Breast epithelium (tissue), 4 donors: ENCODE data around the gene CNTNAP2. TPM values are rescaled to one million over a fixed set of nuclear protein-coding genes. Genes with fewer than 3 reads are reported as not detected.

Experiments used
- DNase-seq, 2 donors: peaks; one replicate each; pipeline ENCODE4 v3.0.0-alpha.2; 2019; ENCODE audit warnings: low spot score in 2 of 2
- H3K27ac ChIP-seq, 2 donors: fragments of 200-600 bp; sonication (generic) in 1 of 2; one replicate each; pipeline ENCODE4 v1.5.1; 2016 to 2019; ENCODE audit warnings: mild to moderate bottlenecking in 1 of 2
- H3K27me3 ChIP-seq, 2 donors: fragments of 200-600 bp; sonication (generic) in 1 of 2; one replicate each; pipeline versions ENCODE4 v1.5.1 to v1.6.0; 2017 to 2019; ENCODE audit warnings: control low read depth in 1 of 2, mild to moderate bottlenecking in 1 of 2
- H3K36me3 ChIP-seq: fragments of 200-600 bp; one replicate; pipeline ENCODE4 v1.5.1; 2019
- H3K4me1 ChIP-seq, 2 donors: fragments of 200-600 bp; sonication (generic); one replicate each; pipeline ENCODE4 v1.5.1; 2016 to 2019; ENCODE audit warnings: control low read depth in 1 of 2
- H3K4me3 ChIP-seq, 3 donors: fragments of 200-600 bp; sonication (generic); 1 replicate in 2 of 3; 2 replicates in 1 of 3; pipeline ENCODE4 v1.5.1; 2016 to 2019; ENCODE audit warnings: mild to moderate bottlenecking in 3 of 3, moderate library complexity in 2 of 3
- H3K9me3 ChIP-seq, 2 donors: fragments of 200-600 bp; sonication (generic) in 1 of 2; one replicate each; pipeline ENCODE4 v1.5.1; 2016 to 2019; ENCODE audit warnings: control low read depth in 1 of 2
- POLR2A ChIP-seq: fragments of 450-650 bp; IDR thresholded peaks from one replicate; pipeline ENCODE4 v1.6.1; 2016; ENCODE audit warnings: antibody characterized with exemption, mild to moderate bottlenecking, moderate library complexity
- POLR2AphosphoS5 ChIP-seq, 3 donors: sonication (generic); formaldehyde crosslinking; IDR thresholded peaks; one replicate each; pipeline ENCODE4 v1.6.1; 2017; ENCODE audit warnings: antibody characterized with exemption in 3 of 3
- intact Hi-C: fragments of 100-400 bp; cut with DNase I; formaldehyde crosslinking; loops from one replicate; pipeline ENCODE4 v1.15.1; 2023; ENCODE audit warnings: low total_unique reads
- total RNA-seq, 3 donors: library from RNA; depleted of rRNA; stranded (reverse); fragments of >200 nt; gene quantifications; one replicate each; pipeline ENCODE4 v1.1.0, GENCODE V29; 2016
- TF ChIP-seq, protein P1 (sequence below), 3 donors: fragments of 450-650 bp; IDR thresholded peaks; one replicate each; pipeline ENCODE4 v1.5.1; 2016 to 2017; ENCODE audit warnings: antibody characterized with exemption in 3 of 3, mild to moderate bottlenecking in 3 of 3, moderate library complexity in 3 of 3

CNTNAP2 gene
- total RNA-seq, 3 donors from 2014 or later, result 0.29 to 0.66 TPM; not detected in 1

DNA sequence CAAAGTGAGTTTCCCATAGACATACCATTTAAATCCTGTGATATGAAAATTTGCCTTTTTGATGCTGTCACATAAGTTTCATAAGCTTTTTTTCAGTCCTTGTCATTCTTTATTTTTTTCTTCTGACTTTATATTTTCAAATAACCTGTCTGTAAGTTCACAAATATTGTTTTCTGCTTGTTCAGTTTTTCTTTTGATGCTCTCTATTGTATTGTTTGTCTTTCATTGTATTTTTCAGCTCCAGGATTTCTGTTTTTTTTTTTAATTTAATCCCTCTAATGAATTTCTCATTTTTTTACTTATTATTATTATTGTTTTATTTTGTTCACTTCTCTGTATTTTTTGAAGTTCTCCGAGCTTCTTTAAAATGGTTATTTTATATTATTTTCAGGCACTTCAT is 623.4 kb downstream of the CNTNAP2 start:
- Histone ChIP-seq H3K9me3 (peaks cover 3 to 18% of the 10 kb centered on the region in 2 donors), H3K4me3 (no peak overlapping the region), H3K27me3 (no peaks in the 10 kb centered on the region), H3K4me1 (no peaks in the 10 kb centered on the region), H3K36me3 (no peaks in the 10 kb centered on the region), H3K27ac (no peak overlapping the region)
- TF ChIP-seq POLR2AphosphoS5 (IDR thresholded peaks at IDR 0.05) (no peak), POLR2A (no peak)
- TF ChIP-seq, protein P1, sequence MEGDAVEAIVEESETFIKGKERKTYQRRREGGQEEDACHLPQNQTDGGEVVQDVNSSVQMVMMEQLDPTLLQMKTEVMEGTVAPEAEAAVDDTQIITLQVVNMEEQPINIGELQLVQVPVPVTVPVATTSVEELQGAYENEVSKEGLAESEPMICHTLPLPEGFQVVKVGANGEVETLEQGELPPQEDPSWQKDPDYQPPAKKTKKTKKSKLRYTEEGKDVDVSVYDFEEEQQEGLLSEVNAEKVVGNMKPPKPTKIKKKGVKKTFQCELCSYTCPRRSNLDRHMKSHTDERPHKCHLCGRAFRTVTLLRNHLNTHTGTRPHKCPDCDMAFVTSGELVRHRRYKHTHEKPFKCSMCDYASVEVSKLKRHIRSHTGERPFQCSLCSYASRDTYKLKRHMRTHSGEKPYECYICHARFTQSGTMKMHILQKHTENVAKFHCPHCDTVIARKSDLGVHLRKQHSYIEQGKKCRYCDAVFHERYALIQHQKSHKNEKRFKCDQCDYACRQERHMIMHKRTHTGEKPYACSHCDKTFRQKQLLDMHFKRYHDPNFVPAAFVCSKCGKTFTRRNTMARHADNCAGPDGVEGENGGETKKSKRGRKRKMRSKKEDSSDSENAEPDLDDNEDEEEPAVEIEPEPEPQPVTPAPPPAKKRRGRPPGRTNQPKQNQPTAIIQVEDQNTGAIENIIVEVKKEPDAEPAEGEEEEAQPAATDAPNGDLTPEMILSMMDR (IDR thresholded peaks at IDR 0.05), result no peak
- no peak for DNase-seq
- intact Hi-C loops, result loop anchor here (5.0 kb wide), 1 partner anchor 678 kb away; no protein-coding TSS in a partner anchor

DNA sequence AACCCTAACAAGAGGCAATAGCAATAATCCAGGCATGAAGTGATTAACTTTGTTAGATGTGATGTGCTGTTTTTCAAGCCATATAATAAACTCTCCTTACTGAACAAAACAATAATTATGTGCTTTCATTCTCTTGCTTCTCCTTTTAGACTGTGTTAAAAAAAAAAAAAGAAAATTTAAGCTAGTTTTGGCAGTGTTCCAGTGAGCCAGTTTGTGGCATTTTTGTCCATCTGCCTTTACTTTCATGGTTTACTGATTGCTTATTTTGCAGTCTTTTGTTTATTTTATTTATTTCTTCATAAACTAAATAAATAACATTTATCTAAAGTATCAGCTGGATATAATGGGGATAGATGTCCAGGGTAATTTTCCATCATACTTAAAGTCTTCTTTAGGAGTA is 625.3 kb downstream of the CNTNAP2 start:
- intact Hi-C loops, result loop anchor here (5.0 kb wide), 1 partner anchor 680 kb away; no protein-coding TSS in a partner anchor
- Histone ChIP-seq H3K36me3 (no peaks in the 10 kb centered on the region), H3K9me3 (peaks cover 3 to 18% of the 10 kb centered on the region in 2 donors), H3K4me1 (no peaks in the 10 kb centered on the region), H3K4me3 (no peak overlapping the region), H3K27me3 (no peaks in the 10 kb centered on the region), H3K27ac (no peak overlapping the region)
- no peak for DNase-seq
- TF ChIP-seq, protein P1 (IDR thresholded peaks at IDR 0.05), result no peak
- TF ChIP-seq POLR2AphosphoS5 (IDR thresholded peaks at IDR 0.05) (no peak), POLR2A (no peak)

DNA sequence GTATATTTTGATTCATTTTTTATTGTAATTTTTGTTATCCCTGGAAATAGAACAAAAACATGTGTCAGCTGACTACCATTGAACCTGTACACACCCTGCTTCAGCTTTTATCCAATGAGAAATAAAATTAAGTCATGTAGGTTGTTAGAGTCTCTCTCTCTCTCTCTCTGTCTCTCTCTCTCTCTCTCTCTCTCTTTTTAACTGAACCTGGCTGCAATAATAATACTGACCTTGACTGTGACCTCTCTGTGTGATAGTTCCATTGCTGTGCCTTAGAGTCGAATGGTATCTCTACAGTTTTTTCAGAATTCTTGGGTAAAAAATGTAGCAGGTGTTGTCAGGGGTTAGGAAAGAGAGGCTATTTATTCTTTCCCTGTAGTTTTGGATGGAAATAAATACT is 637.8 kb downstream of the CNTNAP2 start:
- no peak for TF ChIP-seq POLR2AphosphoS5 (IDR thresholded peaks at IDR 0.05)
- intact Hi-C loops, result no loop called here

DNA sequence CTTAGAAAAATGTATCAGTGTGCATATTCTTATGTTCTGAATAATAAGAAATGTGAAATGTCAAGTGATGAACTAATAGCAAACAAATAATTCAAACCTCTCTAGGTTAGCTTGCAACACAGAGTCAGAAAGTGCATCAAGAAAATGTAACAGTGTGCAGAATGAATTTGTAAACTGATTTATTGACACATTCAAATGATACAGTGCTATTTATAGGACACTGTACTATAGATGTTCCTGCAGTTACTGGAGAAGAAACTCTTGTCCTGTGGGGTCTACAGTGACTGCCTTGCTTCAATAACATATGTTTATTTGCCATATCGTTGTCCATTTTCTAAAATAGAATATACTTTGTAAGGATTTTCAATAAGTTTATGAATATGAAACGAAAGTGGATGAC is 639.0 kb downstream of the CNTNAP2 start:
- Histone ChIP-seq H3K9me3 (no peaks in the 10 kb centered on the region), H3K4me3 (no peak overlapping the region), H3K4me1 (no peaks in the 10 kb centered on the region), H3K36me3 (no peaks in the 10 kb centered on the region), H3K27me3 (no peaks in the 10 kb centered on the region), H3K27ac (no peak overlapping the region)
- no peak for TF ChIP-seq POLR2A
- TF ChIP-seq, protein P1 (IDR thresholded peaks at IDR 0.05), result no peak
- no peak for TF ChIP-seq POLR2AphosphoS5 (IDR thresholded peaks at IDR 0.05)
- no peak for DNase-seq
- intact Hi-C loops, result no loop called here

More for the DNA sequence above, 637.8 kb downstream of the CNTNAP2 start:
- no peaks in the 10 kb centered on the region for H3K9me3 ChIP-seq
- no peak overlapping the region for H3K4me3 ChIP-seq
- DNase-seq, result no peak
- no peaks in the 10 kb centered on the region for H3K4me1 ChIP-seq
- H3K27me3 ChIP-seq, result no peaks in the 10 kb centered on the region
- H3K27ac ChIP-seq, result no peak overlapping the region
- H3K36me3 ChIP-seq, result no peaks in the 10 kb centered on the region

DNA sequence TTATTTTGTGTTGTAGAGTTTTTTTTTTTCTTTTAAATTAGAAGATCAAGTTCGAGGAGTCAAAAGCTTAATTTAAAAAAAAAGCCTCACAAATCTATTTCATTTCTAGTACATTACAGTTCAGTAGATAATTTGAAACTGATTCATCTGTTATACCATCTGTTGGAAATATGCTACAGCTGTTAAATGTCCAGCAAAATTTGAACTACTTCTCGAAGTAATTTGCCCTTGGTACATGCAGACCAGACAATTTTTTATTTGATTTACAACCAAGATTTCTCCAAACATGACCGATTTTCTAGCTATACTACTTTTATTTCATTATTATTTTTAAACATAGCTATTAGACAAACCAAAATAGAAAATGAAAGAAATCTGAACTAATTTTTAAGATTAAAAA is 647.9 kb downstream of the CNTNAP2 start:
- TF ChIP-seq POLR2AphosphoS5 (IDR thresholded peaks at IDR 0.05) (no peak), POLR2A (no peak)
- TF ChIP-seq, protein P1 (IDR thresholded peaks at IDR 0.05), result no peak
- no peak for DNase-seq
- H3K4me1 ChIP-seq, result no peaks in the 10 kb centered on the region
- no peaks in the 10 kb centered on the region for H3K36me3 ChIP-seq
- no peaks in the 10 kb centered on the region for H3K9me3 ChIP-seq
- intact Hi-C loops, result no loop called here
- no peak overlapping the region for H3K4me3 ChIP-seq
- no peak overlapping the region for H3K27ac ChIP-seq
- no peaks in the 10 kb centered on the region for H3K27me3 ChIP-seq

DNA sequence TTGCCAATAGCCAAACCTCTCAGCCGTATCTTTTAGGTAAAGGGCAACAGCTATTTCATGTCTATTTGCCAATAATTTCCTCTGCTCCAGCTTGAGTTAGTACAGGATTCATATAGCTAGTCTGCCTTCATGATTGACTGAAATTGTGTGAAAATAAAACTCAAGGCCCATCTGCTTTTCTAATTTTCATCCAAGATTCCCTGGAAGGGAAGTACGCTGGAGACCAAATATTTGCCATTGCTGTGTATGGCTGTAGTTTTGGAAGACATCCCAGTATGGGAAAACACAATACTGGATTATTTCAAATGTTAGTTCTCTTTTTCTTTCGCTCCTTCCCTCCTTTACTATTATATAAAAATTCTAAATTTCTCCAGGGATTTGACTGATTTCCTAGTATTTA is 652.4 kb downstream of the CNTNAP2 start:
- intact Hi-C loops, result no loop called here

More for the DNA sequence above, 652.4 kb downstream of the CNTNAP2 start:
- no peaks in the 10 kb centered on the region for H3K9me3 ChIP-seq
- DNase-seq, result no peak
- no peaks in the 10 kb centered on the region for H3K4me1 ChIP-seq
- no peaks in the 10 kb centered on the region for H3K27me3 ChIP-seq
- no peak overlapping the region for H3K27ac ChIP-seq
- TF ChIP-seq, protein P1 (IDR thresholded peaks at IDR 0.05), result no peak
- no peak for TF ChIP-seq POLR2A
- TF ChIP-seq POLR2AphosphoS5 (IDR thresholded peaks at IDR 0.05), result no peak
- no peak overlapping the region for H3K4me3 ChIP-seq
- no peaks in the 10 kb centered on the region for H3K36me3 ChIP-seq
